A549 (cell line): ENCODE measurements around the gene ATXN10. TPM values are rescaled to one million over a fixed set of nuclear protein-coding genes. Genes with fewer than 3 reads are reported as not detected.

Experiments used
- ATAC-seq, 2 experiments: fragments of 200-7000 bp in 1 of 2; fragments of >200 bp in 1 of 2; cut with Nextera tagmentation in 1 of 2; cut with Tn5 transposase in 1 of 2; 3 replicates each; pipeline versions ENCODE4 v1.8.0 to v1.9.1; 2018 to 2020; ENCODE audit warnings: mild to moderate bottlenecking in 1 of 2, moderate library complexity in 1 of 2
- CTCF ChIA-PET: fragments of 300-600 bp; sonication (Branson Sonifier 250); formaldehyde crosslinking; extraction: SDS; loops from one replicate; lab custom pipeline; 2021; ENCODE audit warnings: antibody characterized with exemption, inconsistent platforms; lab: Yijun Ruan, JAX
- POLR2A ChIA-PET: fragments of 350-600 bp; formaldehyde crosslinking; extraction: SDS; loops from one replicate; lab custom pipeline; 2021; ENCODE audit warnings: antibody characterized with exemption, inconsistent platforms; lab: Yijun Ruan, JAX
- DNase-seq, 2 experiments: peaks; one replicate each; pipeline versions ENCODE4 v3.0.0 to v3.0.0-alpha.2; 2011 to 2016; ENCODE audit warnings: low read depth in 1 of 2, low spot score in 1 of 2
- FAIRE-seq: peaks from 2 replicates; lab custom pipeline; 2011; peaks lifted over from hg19 to GRCh38; lab: Jason Lieb, UNC
- H3K27ac ChIP-seq, 2 experiments: fragments of >200 bp; sonication (Bioruptor Twin); formaldehyde crosslinking; 3 replicates each; pipeline ENCODE4 v1.5.1; 2016 to 2017
- H3K4me1 ChIP-seq: fragments of >200 bp; sonication (Bioruptor Twin); formaldehyde crosslinking; 3 replicates; pipeline ENCODE4 v1.6.1; 2016
- H3K4me2 ChIP-seq: fragments of >200 bp; sonication (Bioruptor Twin); formaldehyde crosslinking; 3 replicates; pipeline ENCODE4 v1.6.1; 2016
- H3K4me3 ChIP-seq: fragments of >200 bp; sonication (Bioruptor Twin); formaldehyde crosslinking; 3 replicates; pipeline ENCODE4 v1.5.1; 2016
- H3K9me3 ChIP-seq: fragments of >200 bp; sonication (Bioruptor Twin); formaldehyde crosslinking; 3 replicates; pipeline ENCODE4 v1.6.1; 2016
- ATOH8 ChIP-seq: fragments of 250-450 bp; sonication (Bioruptor Pico); IDR thresholded peaks from 2 replicates; pipeline ENCODE4 v1.5.0; 2020; ENCODE audit warnings: low read depth, mild to moderate bottlenecking, moderate library complexity
- CEBPB ChIP-seq, 2 experiments: fragments of >200 bp in 1 of 2; sonication (Bioruptor Twin) in 1 of 2; formaldehyde crosslinking in 1 of 2; IDR thresholded peaks; 2 replicates each; pipeline ENCODE4 v1.6.1; 2012 to 2016
- CHD2 ChIP-seq: fragments of 150-350 bp; IDR thresholded peaks from 2 replicates; pipeline ENCODE4 v1.6.1; 2014; ENCODE audit warnings: low read length; ENCODE audit not compliant: partially characterized antibody
- CHD4 ChIP-seq: fragments of 200-600 bp; sonication (generic); IDR thresholded peaks from 2 replicates; pipeline ENCODE4 v1.6.1; 2016; ENCODE audit warnings: antibody characterized with exemption, mild to moderate bottlenecking, borderline replicate concordance
- EHF ChIP-seq: fragments of 250-450 bp; sonication (Bioruptor Pico); IDR thresholded peaks from 2 replicates; pipeline ENCODE4 v1.5.0; 2020; ENCODE audit warnings: mild to moderate bottlenecking
- ESRRA ChIP-seq: fragments of 150-350 bp; IDR thresholded peaks from 2 replicates; pipeline ENCODE4 v1.6.1; 2014; ENCODE audit warnings: mild to moderate bottlenecking, low read length, borderline replicate concordance
- FOSB ChIP-seq: fragments of 250-450 bp; sonication (Bioruptor Pico); IDR thresholded peaks from 2 replicates; pipeline ENCODE4 v1.5.0; 2020; ENCODE audit warnings: mild to moderate bottlenecking, moderate library complexity
- FOSL2 ChIP-seq, 2 experiments: fragments of 450-650 bp in 1 of 2; fragments of >200 bp in 1 of 2; sonication (Bioruptor Twin) in 1 of 2; formaldehyde crosslinking; IDR thresholded peaks; 2 replicates each; pipeline versions ENCODE4 v1.5.0 to v1.6.1; 2016 to 2020; ENCODE audit warnings: mild to moderate bottlenecking in 1 of 2, moderate library complexity in 1 of 2
- HEYL ChIP-seq: fragments of 250-450 bp; sonication (Bioruptor Pico); IDR thresholded peaks from 2 replicates; pipeline ENCODE4 v1.8.0; 2021; ENCODE audit warnings: mild to moderate bottlenecking, moderate library complexity
- HOXB5 ChIP-seq: fragments of 250-450 bp; sonication (Bioruptor Pico); IDR thresholded peaks from 2 replicates; pipeline ENCODE4 v1.5.0; 2020; ENCODE audit warnings: mild to moderate bottlenecking, moderate library complexity
- JUN ChIP-seq, 2 experiments: fragments of >200 bp; sonication (Bioruptor Twin); formaldehyde crosslinking; IDR thresholded peaks; 2 replicates in 1 of 2; 3 replicates in 1 of 2; pipeline ENCODE4 v1.6.1; 2016 to 2017
- KDM1A ChIP-seq: fragments of 200-600 bp; sonication (generic); IDR thresholded peaks from 2 replicates; pipeline ENCODE4 v1.6.1; 2016; ENCODE audit warnings: low read depth, mild to moderate bottlenecking
- KDM5A ChIP-seq: fragments of 200-600 bp; sonication (generic); IDR thresholded peaks from 2 replicates; pipeline ENCODE4 v1.6.1; 2016; ENCODE audit warnings: antibody characterized with exemption, mild to moderate bottlenecking
- MAFK ChIP-seq: fragments of 450-650 bp; IDR thresholded peaks from 2 replicates; pipeline ENCODE4 v1.6.1; 2014; ENCODE audit not compliant: partially characterized antibody
- MAZ ChIP-seq: fragments of 150-350 bp; IDR thresholded peaks from 2 replicates; pipeline ENCODE4 v1.6.1; 2014; ENCODE audit warnings: antibody characterized with exemption, low read depth, low read length, borderline replicate concordance
- NFE2L2 ChIP-seq: fragments of 150-350 bp; conservative IDR thresholded peaks from 2 replicates; pipeline ENCODE4 v1.6.1; 2014; ENCODE audit warnings: low read length
- NPAS2 ChIP-seq: fragments of 250-450 bp; sonication (Bioruptor Pico); IDR thresholded peaks from 2 replicates; pipeline ENCODE4 v1.8.0; 2022; ENCODE audit warnings: mild to moderate bottlenecking, moderate library complexity, borderline replicate concordance
- NR3C1 ChIP-seq: fragments of >200 bp; sonication (Bioruptor Twin); formaldehyde crosslinking; IDR thresholded peaks from 3 replicates; pipeline ENCODE4 v1.6.1; 2017
- PBX3 ChIP-seq: IDR thresholded peaks from 2 replicates; pipeline ENCODE4 v1.6.1; 2012
- POLR2A ChIP-seq: IDR thresholded peaks from 2 replicates; pipeline ENCODE4 v1.6.1; 2012; ENCODE audit warnings: mild to moderate bottlenecking, low read length
- POLR2AphosphoS2 ChIP-seq: conservative IDR thresholded peaks from 2 replicates; pipeline ENCODE4 v1.6.1; 2012; ENCODE audit warnings: low read length, improper control_type of control experiment, inconsistent platforms
- RAD21 ChIP-seq, 2 experiments: fragments of >200 bp in 1 of 2; sonication (Bioruptor Twin) in 1 of 2; formaldehyde crosslinking in 1 of 2; IDR thresholded peaks in 1 of 2; conservative IDR thresholded peaks in 1 of 2; 2 replicates in 1 of 2; 3 replicates in 1 of 2; pipeline ENCODE4 v1.6.1; 2012 to 2018; ENCODE audit warnings: inconsistent platforms in 1 of 2
- RCOR1 ChIP-seq: fragments of 150-350 bp; IDR thresholded peaks from 2 replicates; pipeline ENCODE4 v1.6.1; 2014; ENCODE audit warnings: antibody characterized with exemption, low read length, low read depth
- REST ChIP-seq: fragments of 200-600 bp; sonication (generic); IDR thresholded peaks from 2 replicates; pipeline ENCODE4 v1.6.1; 2016; ENCODE audit warnings: antibody characterized with exemption, mild to moderate bottlenecking, moderate library complexity
- RNF2 ChIP-seq: fragments of 200-600 bp; sonication (generic); IDR thresholded peaks from 2 replicates; pipeline ENCODE4 v1.6.1; 2016; ENCODE audit warnings: low read depth, mild to moderate bottlenecking, antibody characterized with exemption, moderate library complexity, borderline replicate concordance
- SREBF2 ChIP-seq: fragments of 450-650 bp; IDR thresholded peaks from 2 replicates; pipeline ENCODE4 v1.6.1; 2014; ENCODE audit warnings: mild to moderate bottlenecking, moderate library complexity
- TFCP2L1 ChIP-seq: fragments of 250-450 bp; sonication (Bioruptor Pico); IDR thresholded peaks from 2 replicates; pipeline ENCODE4 v1.5.0; 2021; ENCODE audit warnings: mild to moderate bottlenecking
- USF2 ChIP-seq: fragments of 450-650 bp; IDR thresholded peaks from 2 replicates; pipeline ENCODE4 v1.6.1; 2014; ENCODE audit warnings: antibody characterized with exemption
- ZC3H11A ChIP-seq: fragments of 450-650 bp; IDR thresholded peaks from 2 replicates; pipeline ENCODE4 v1.6.1; 2014; ENCODE audit warnings: antibody characterized with exemption, mild to moderate bottlenecking
- ZSCAN20 ChIP-seq: fragments of 250-450 bp; sonication (Bioruptor Pico); IDR thresholded peaks from 2 replicates; pipeline ENCODE4 v1.8.0; 2022; ENCODE audit warnings: mild to moderate bottlenecking, moderate library complexity
- WGBS: methylation state at CpG from one replicate; pipeline ENCODE4 v1.1.6; 2017; ENCODE audit errors: missing lambda C conversion rate; 5-methylcytosine and 5-hydroxymethylcytosine counted together
- polyA plus RNA-seq, 4 experiments: library from polyadenylated mRNA; depleted of rRNA in 3 of 4; stranded (reverse); fragments of >200 nt; fragmentation: RNase III in 1 of 4; extraction: RNeasy Plus Mini Kit Qiagen cat#74134 plus additional on column Dnase treatment in 1 of 4; gene quantifications; 2 replicates in 3 of 4; 3 replicates in 1 of 4; pipeline ENCODE4 v1.2.3, GENCODE V29; 2011 to 2017

Gene ATXN10
- polyA plus RNA-seq, 2 of the 4 experiments (the other 2 are of a cell fraction), result 126 to 281 TPM

- no peak overlapping the region for H3K4me3 ChIP-seq
- POLR2A ChIA-PET, result no interaction called here
- no peak overlapping the region for H3K27ac ChIP-seq
- WGBS, result 100% methylated on average over 2 of the region's 26 CpGs
- CTCF ChIA-PET, result no interaction called here
- DNase-seq (no peak), FAIRE-seq (no peak), ATAC-seq (no peak)
- no peaks in the 10 kb centered on the region for H3K9me3 ChIP-seq
- H3K4me1 ChIP-seq, result 0 out of 3 replicates have a peak, but pooled peaks cover 8% of the 10 kb centered on the region
- no peak overlapping the region for H3K4me2 ChIP-seq
- TF ChIP-seq TFCP2L1 (CRISPR knock-in tag) (no peak), RCOR1 (no peak), EHF (no peak), MAFK (no peak), CHD2 (no peak), ZC3H11A (no peak), NR3C1 (no peak), HOXB5 (CRISPR knock-in tag) (no peak), ESRRA (no peak), CEBPB (IDR thresholded peaks at IDR 0.05) (no peak), REST (no peak), KDM1A (no peak), FOSL2 (IDR thresholded peaks at IDR 0.05) (no peak), FOSL2 (CRISPR knock-in tag; IDR thresholded peaks at IDR 0.05) (no peak), NFE2L2 (no peak), CHD4 (no peak), ZSCAN20 (CRISPR knock-in tag) (no peak), USF2 (no peak), KDM5A (no peak), MAZ (no peak)
Measured at GRCh38 chr22:45890351-45890635, 218.7 kb downstream of the ATXN10 start.

- no peak overlapping the region for H3K27ac ChIP-seq
- no peaks in the 10 kb centered on the region for H3K9me3 ChIP-seq
- ATAC-seq (no peak), DNase-seq (no peak), FAIRE-seq (no peak)
- TF ChIP-seq FOSB (CRISPR knock-in tag), result no peak
- no peak for TF ChIP-seq PBX3
- no peak for TF ChIP-seq RAD21 (conservative IDR thresholded peaks at IDR 0.05 in 1 of 2, IDR thresholded peaks at IDR 0.05 in 1 of 2)
- TF ChIP-seq ATOH8 (CRISPR knock-in tag), result no peak
- TF ChIP-seq NPAS2 (CRISPR knock-in tag), result no peak
- TF ChIP-seq RNF2, result no peak
- no peak for TF ChIP-seq POLR2AphosphoS2
- no peak for TF ChIP-seq HEYL
- no peak for TF ChIP-seq POLR2A
- no peak for TF ChIP-seq CHD4
- no peak for TF ChIP-seq ZSCAN20 (CRISPR knock-in tag)
- TF ChIP-seq JUN (IDR thresholded peaks at IDR 0.05), result no peak
- no peak for TF ChIP-seq SREBF2
- ChIA-PET CTCF (no interaction called here), POLR2A (no interaction called here)
- H3K4me2 ChIP-seq, result no peak overlapping the region
- H3K4me1 ChIP-seq, result 0 out of 3 replicates have a peak, but pooled peaks cover 8% of the 10 kb centered on the region
- WGBS, result 92% methylated on average over 19 of the region's 37 CpGs
- H3K4me3 ChIP-seq, result no peak overlapping the region
Measured at GRCh38 chr22:45891021-45891421, 219.4 kb downstream of the ATXN10 start.
